HEK293 (cell line): ENCODE results near the gene TMEM178A.

Source experiments
- CTCF ChIA-PET: fragments of 350-600 bp; formaldehyde crosslinking; extraction: SDS; loops from one replicate; lab custom pipeline; 2021; ENCODE audit warnings: antibody characterized with exemption; lab: Yijun Ruan, JAX
- POLR2A ChIA-PET: fragments of 300-600 bp; formaldehyde crosslinking; extraction: SDS; loops from one replicate; lab custom pipeline; 2020; ENCODE audit warnings: antibody characterized with exemption, inconsistent platforms; lab: Yijun Ruan, JAX
- H3K27ac ChIP-seq: fragments of 200-500 bp; sonication (Bioruptor generic); 2 replicates; pipeline ENCODE4 v1.5.1; 2014; ENCODE audit warnings: low read depth, low read length, control low read depth, inconsistent platforms; ENCODE audit errors: extremely low read depth
- H3K36me3 ChIP-seq, 2 experiments: fragments of 200-500 bp in 1 of 2; sonication (Bioruptor generic) in 1 of 2; 1 replicate in 1 of 2; 2 replicates in 1 of 2; pipeline ENCODE4 v1.5.1; 2014 to 2017; ENCODE audit warnings: inconsistent platforms in 2 of 2, low read length in 2 of 2; ENCODE audit not compliant: control insufficient read depth in 2 of 2, insufficient read depth in 1 of 2
- H3K4me1 ChIP-seq: fragments of 200-500 bp; sonication (Bioruptor generic); 2 replicates; pipeline ENCODE4 v1.5.1; 2014; ENCODE audit warnings: mild to moderate bottlenecking, low read length, inconsistent platforms; ENCODE audit not compliant: control insufficient read depth, insufficient read depth
- H3K4me3 ChIP-seq: 2 replicates; pipeline ENCODE4 v1.5.1; 2011; ENCODE audit warnings: low read depth, mild to moderate bottlenecking, control low read depth, low read length, moderate library complexity
- H3K9me3 ChIP-seq: fragments of 200-500 bp; sonication (Bioruptor generic); 2 replicates; pipeline ENCODE4 v1.5.1; 2014; ENCODE audit warnings: low read depth, low read length, inconsistent platforms; ENCODE audit not compliant: control insufficient read depth, insufficient read depth
- GLIS1 ChIP-seq: fragments of 450-650 bp; formaldehyde crosslinking; IDR thresholded peaks from 2 replicates; pipeline ENCODE4 v1.5.1; 2016; ENCODE audit warnings: missing biosample characterization, missing genetic modification characterization
- PBX3 ChIP-seq: sonication (generic); formaldehyde crosslinking; IDR thresholded peaks from 2 replicates; pipeline ENCODE4 v1.8.1; 2022; ENCODE audit warnings: mild to moderate bottlenecking, moderate library complexity, missing genetic modification reagents
- ZBTB26 ChIP-seq: fragments of 450-650 bp; formaldehyde crosslinking; optimal IDR thresholded peaks from 2 replicates; pipeline ENCODE3; 2016; ENCODE audit warnings: missing biosample characterization, mild to moderate bottlenecking, missing genetic modification characterization
- ZNF138 ChIP-seq: fragments of 450-650 bp; formaldehyde crosslinking; IDR thresholded peaks from 2 replicates; pipeline ENCODE4 v1.5.1; 2016; ENCODE audit warnings: missing biosample characterization, missing genetic modification characterization, borderline replicate concordance
- ZNF280C ChIP-seq: fragments of 450-650 bp; formaldehyde crosslinking; IDR thresholded peaks from 2 replicates; pipeline ENCODE4 v1.5.1; 2016; ENCODE audit warnings: missing biosample characterization, missing genetic modification characterization
- ZNF398 ChIP-seq: fragments of 450-650 bp; formaldehyde crosslinking; IDR thresholded peaks from 2 replicates; pipeline ENCODE4 v1.5.1; 2017; ENCODE audit warnings: missing biosample characterization, missing genetic modification characterization
- ZNF529 ChIP-seq: fragments of 450-650 bp; formaldehyde crosslinking; IDR thresholded peaks from 2 replicates; pipeline ENCODE4 v1.5.1; 2017; ENCODE audit warnings: missing genetic modification characterization, missing biosample characterization; ENCODE audit not compliant: insufficient replicate concordance
- ZNF561 ChIP-seq: fragments of 450-650 bp; IDR thresholded peaks from 2 replicates; pipeline ENCODE4 v1.5.1; 2018; ENCODE audit warnings: missing biosample characterization, missing genetic modification characterization, borderline replicate concordance
- ZNF660 ChIP-seq: fragments of 450-650 bp; IDR thresholded peaks from 2 replicates; pipeline ENCODE4 v1.5.1; 2018; ENCODE audit warnings: missing biosample characterization, mild to moderate bottlenecking, missing genetic modification characterization
- ZNF670 ChIP-seq: fragments of 450-650 bp; formaldehyde crosslinking; IDR thresholded peaks from 2 replicates; pipeline ENCODE4 v1.5.1; 2016; ENCODE audit warnings: missing biosample characterization, missing genetic modification characterization, low read depth

TMEM178A gene

GRCh38 chr2:39665811-39666490 is at the start of gene TMEM178A:
Gene TMEM178A, plus strand, starts transcription at chr2:39665917. Its CDS starts 58 bp downstream, at chr2:39665975.
- CTCF ChIA-PET = interaction anchor here (0.6 kb wide), 1 partner anchor 156 kb away, joined by 3 read pairs; no protein-coding TSS in a partner anchor
- POLR2A ChIA-PET = no interaction called here

GRCh38 chr2:39618236-39618635 is 47.5 kb upstream of the TMEM178A start:
- no peaks in the 10 kb centered on the region for H3K36me3 ChIP-seq
- H3K4me3 ChIP-seq = no peak overlapping the region
- no peaks in the 10 kb centered on the region for H3K9me3 ChIP-seq
- no peak for TF ChIP-seq ZNF280C (tag by site-specific recombination)
- no peak for TF ChIP-seq ZNF561 (tag by site-specific recombination)
- TF ChIP-seq ZNF138 (tag by site-specific recombination) = no peak
- ChIA-PET POLR2A (no interaction called here), CTCF (interaction anchor here (0.7 to 1.3 kb wide), 4 partner anchors 14 to 112 kb away, joined by 3 to 5 read pairs (median 3); no protein-coding TSS in a partner anchor)
- no peak overlapping the region for H3K27ac ChIP-seq
- H3K4me1 ChIP-seq = peaks cover 3% of the 10 kb centered on the region; the same call in 1 of the 2 replicates

More at GRCh38 chr2:39665811-39666490, at the start of gene TMEM178A:
- TF ChIP-seq ZNF398 (tag by site-specific recombination) (peak; percentile 58; the same call in 1 of the 2 replicates), ZNF670 (tag by site-specific recombination) (no peak), ZNF660 (tag by site-specific recombination) (no peak), ZBTB26 (tag by site-specific recombination) (peak; percentile 47), GLIS1 (no peak), PBX3 (CRISPR knock-in tag) (0 out of 2 replicates have a peak, but pooled peaks have one; percentile 27), ZNF529 (tag by site-specific recombination) (no peak), ZNF280C (tag by site-specific recombination) (no peak)
- no peaks in the 10 kb centered on the region for H3K9me3 ChIP-seq
- no peaks in the 10 kb centered on the region for H3K36me3 ChIP-seq
- peak within 1 kb of the TSS; percentile 67 for H3K4me3 ChIP-seq
- H3K27ac ChIP-seq = peak within 1 kb of the TSS; percentile 68; the same call in 1 of the 2 replicates
- peaks cover 3% of the 10 kb centered on the region; the same call in 1 of the 2 replicates for H3K4me1 ChIP-seq
